ENCODE data around the gene EIF4EBP2.

The EIF4EBP2 gene

GRCh38 chr10:70461397-70462348 lies 57.7 kb downstream of the EIF4EBP2 start:
- DNase-seq (ENCODE audit: low spot score): peak; percentile 79

GRCh38 chr10:70462349-70462984 lies 58.5 kb downstream of the EIF4EBP2 start:
- DNase-seq (ENCODE audit: low spot score): peak; percentile 64

- DNase-seq (ENCODE audit: low spot score): no peak
Observed at GRCh38 chr10:70465278-70465677, 61.3 kb downstream of the EIF4EBP2 start.

DNA sequence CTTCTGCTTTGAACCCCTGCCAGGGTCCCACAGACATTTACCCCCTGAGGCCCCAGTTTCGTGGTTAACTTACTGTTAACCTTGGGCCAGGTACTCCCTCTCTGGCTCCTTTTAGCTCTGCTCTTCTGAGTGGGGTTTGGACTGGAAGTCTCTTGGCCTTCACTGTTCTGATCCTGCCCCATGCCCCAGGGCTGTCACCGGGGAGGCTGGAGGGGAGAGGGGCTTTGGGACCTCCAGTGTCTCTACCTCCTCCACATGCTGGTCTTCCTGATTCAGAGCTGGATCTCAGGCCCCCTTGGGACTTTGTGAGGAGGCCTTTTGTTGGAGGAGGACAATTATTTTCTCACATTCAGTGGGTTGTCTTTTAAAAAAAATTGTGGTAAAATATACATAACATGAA lies 61.9 kb downstream of the EIF4EBP2 start:
- DNase-seq (ENCODE audit: low spot score): no peak

- no peak for DNase-seq (ENCODE audit: low spot score)
Observed at GRCh38 chr10:70466951-70467350, 63.0 kb downstream of the EIF4EBP2 start.

- no peak for DNase-seq (ENCODE audit: low spot score)
Observed at GRCh38 chr10:70472799-70473454, 69.0 kb downstream of the EIF4EBP2 start.

DNA sequence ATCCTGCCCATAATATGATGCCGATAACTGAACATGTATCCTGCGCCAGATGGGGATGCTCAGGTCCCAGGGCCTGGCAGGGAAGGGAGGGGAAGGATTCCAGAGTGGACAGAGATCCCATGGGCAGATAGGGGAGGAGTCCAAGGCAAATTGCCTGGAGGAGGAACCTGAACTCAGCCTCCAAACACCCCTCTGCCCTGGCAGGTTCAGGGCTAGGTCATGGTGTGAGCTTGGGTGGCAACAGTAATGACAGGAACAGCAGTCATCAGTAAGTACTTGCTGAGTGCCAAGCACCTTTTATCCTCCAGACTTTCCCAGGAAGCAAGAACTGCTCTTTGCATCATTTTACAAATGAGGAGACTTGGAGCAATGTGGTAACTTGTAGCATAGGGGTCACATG lies 70.8 kb downstream of the EIF4EBP2 start:
- no peak for DNase-seq (ENCODE audit: low spot score)

DNA sequence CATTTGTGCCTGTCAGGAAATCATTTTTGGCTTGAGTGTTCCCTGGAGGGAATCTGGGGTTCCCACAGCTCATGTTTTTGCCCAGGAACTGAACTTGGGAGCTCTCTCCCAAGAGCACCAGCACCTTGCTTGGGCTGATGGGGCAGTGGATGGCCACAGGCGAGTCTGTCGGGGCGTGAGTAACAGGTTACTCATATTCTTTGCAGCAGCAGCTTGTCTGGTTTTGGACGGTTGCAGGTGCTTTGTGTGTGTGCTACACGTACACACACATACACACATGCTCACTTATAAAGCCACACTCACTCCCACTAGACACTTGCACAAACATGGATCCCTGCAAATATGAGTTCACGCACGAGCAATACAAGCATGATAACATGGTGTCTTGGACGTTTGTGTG lies 71.7 kb downstream of the EIF4EBP2 start:
- no peak for DNase-seq (ENCODE audit: low spot score)

GRCh38 chr10:70476249-70477035 lies 72.5 kb downstream of the EIF4EBP2 start:
- DNase-seq (ENCODE audit: low spot score): no peak

DNA sequence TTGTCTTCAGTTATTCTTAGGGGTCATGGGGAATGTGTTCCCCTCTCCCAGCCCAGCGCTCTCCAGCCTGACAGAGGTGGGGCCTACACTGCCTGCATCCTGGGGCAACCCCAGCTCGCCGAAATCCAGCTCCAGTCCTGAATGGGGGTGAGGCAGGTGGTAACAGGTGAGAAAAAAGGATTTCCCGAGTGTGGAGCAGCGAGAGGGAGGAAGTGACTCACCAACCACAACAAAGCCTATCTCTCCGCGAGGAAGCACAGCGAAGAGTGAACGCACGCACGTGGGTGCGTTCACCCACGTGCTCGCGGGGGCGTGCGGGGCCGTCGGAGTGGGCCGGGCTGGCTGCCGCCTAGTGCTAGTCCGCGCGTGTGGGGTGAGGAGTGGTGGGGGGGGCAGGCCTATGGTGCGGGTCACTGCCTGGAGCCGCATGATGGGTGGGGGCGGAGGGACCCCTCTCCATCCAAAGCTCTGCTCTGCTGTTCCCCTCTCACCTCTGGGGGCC lies 73.8 kb downstream of the EIF4EBP2 start:
- no peak for DNase-seq (ENCODE audit: low spot score)

All from AG20443 (cell line).